Activated CD4-positive, alpha-beta T cell treated with anti-CD3 and anti-CD28 coated beads for 36 hours (primary cell): Measurements from ENCODE around the gene B3GNT4. TPM values are rescaled to one million over a fixed set of nuclear protein-coding genes. Genes with fewer than 3 reads are reported as not detected.
"Not testable (repeated sequence)": the region's sequence is repeated elsewhere in the genome, so short reads cannot be mapped to it uniquely, and the experiment has no call there.

Source experiments
- ATAC-seq: fragments of 200-7000 bp; cut with Tn5 transposase; one replicate; pipeline ENCODE4 v1.10.0; 2021; ENCODE audit warnings: mild to moderate bottlenecking, moderate library complexity
- CTCF ChIA-PET: fragments of 350-600 bp; sonication (Branson Sonifier 250); formaldehyde crosslinking; loops from one replicate; lab custom pipeline; 2021; ENCODE audit warnings: antibody characterized with exemption; lab: Charles Lee
- POLR2A ChIA-PET: fragments of 350-600 bp; sonication (Branson Sonifier 250); formaldehyde crosslinking; loops from one replicate; lab custom pipeline; 2021; ENCODE audit warnings: antibody characterized with exemption, inconsistent platforms; lab: Charles Lee
- DNase-seq: peaks from one replicate; pipeline ENCODE4 v3.0.0-alpha.2; 2020
- H3K27ac Mint-ChIP-seq: one replicate; pipeline ENCODE4 v1.8.0; 2021; ENCODE audit warnings: mixed read lengths
- H3K27me3 Mint-ChIP-seq: one replicate; pipeline ENCODE4 v1.8.0; 2021; ENCODE audit warnings: mixed read lengths
- H3K36me3 Mint-ChIP-seq: one replicate; pipeline ENCODE4 v1.8.0; 2021; ENCODE audit warnings: low read depth, mixed read lengths
- H3K4me1 Mint-ChIP-seq: one replicate; pipeline ENCODE4 v1.8.0; 2021; ENCODE audit warnings: mixed read lengths
- H3K4me3 Mint-ChIP-seq: one replicate; pipeline ENCODE4 v1.8.0; 2021; ENCODE audit warnings: mild to moderate bottlenecking, moderate library complexity, mixed read lengths
- H3K9me3 Mint-ChIP-seq: one replicate; pipeline ENCODE4 v1.8.0; 2021; ENCODE audit warnings: low read depth, mixed read lengths
- intact Hi-C, 2 experiments: fragments of 100-400 bp; cut with DNase I in 1 of 2; cut with micrococcal nuclease in 1 of 2; formaldehyde crosslinking; loops; one replicate each; pipeline versions ENCODE4 v1.14.2 to v1.15.1; 2022 to 2024; cut with DNase I, micrococcal nuclease
- total RNA-seq, 2 experiments: library from RNA; stranded (reverse); gene quantifications; one replicate each; pipeline ENCODE4 v1.2.3, GENCODE V29; 2021

The B3GNT4 gene
- total RNA-seq, 2 experiments from 2014 or later: 2.0 to 2.6 TPM

DNA sequence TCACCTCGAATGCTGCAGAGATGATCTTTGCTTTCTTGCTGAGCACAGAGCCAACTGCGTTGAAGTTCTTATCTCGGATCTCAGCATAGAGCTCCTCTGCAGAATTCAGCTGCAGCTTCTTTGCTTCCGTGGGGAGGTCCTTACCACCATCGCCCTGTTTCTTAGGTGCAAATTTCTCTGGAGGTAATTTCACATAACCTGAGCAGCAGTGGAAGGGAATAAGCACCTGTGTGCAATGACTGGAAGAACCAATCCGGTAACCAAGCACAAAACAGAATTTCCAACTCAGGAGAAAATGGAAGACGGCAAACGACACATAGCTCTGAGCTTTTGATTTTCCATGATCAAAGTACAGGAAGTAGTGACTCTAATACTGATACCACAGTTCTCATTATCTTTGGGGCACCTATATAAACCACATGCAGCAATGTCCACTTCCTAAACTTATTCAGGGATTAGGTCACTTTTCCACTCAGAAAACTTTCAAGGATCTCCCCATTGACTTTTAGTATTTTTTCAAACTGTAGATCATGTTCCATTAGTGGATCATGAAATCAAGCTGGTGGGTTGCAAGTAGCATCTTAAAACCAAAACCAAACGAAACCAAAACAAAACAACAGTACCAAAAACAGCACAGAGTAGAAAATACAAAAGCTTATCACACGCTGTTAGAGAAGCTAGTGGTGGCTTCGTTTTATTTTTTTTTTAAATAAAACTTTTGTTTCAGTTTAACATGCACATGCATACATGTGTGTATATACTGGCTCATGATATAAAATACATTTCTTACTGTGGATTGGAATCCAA lies 41.3 kb downstream of the B3GNT4 start:
- H3K36me3 Mint-ChIP-seq: peaks cover 35% of the 10 kb centered on the region
- peak overlapping the region; percentile 64 for H3K4me3 Mint-ChIP-seq
- DNase-seq: no peak
- intact Hi-C loops: loop anchor here in 1 of 2 experiments (2.0 kb wide), 1 partner anchor 18 kb away; the partner anchor contains the start of gene DIABLO
- no peaks in the 10 kb centered on the region for H3K27me3 Mint-ChIP-seq
- H3K9me3 Mint-ChIP-seq: no peaks in the 10 kb centered on the region
- H3K27ac Mint-ChIP-seq: peak overlapping the region; percentile 92
- CTCF ChIA-PET: interaction anchor here (0.7 to 1.6 kb wide), 8 partner anchors 11 to 327 kb away, joined by 3 to 7 read pairs (median 3); partner anchors contain the start of genes CFAP251 and VPS33A
- H3K4me1 Mint-ChIP-seq: peaks cover 28% of the 10 kb centered on the region
- ATAC-seq: peak; percentile 84
- POLR2A ChIA-PET: interaction anchor here (0.7 to 1.1 kb wide), 4 partner anchors 19 to 84 kb away, joined by 3 to 7 read pairs (median 5); partner anchors contain the start of gene DIABLO

DNA sequence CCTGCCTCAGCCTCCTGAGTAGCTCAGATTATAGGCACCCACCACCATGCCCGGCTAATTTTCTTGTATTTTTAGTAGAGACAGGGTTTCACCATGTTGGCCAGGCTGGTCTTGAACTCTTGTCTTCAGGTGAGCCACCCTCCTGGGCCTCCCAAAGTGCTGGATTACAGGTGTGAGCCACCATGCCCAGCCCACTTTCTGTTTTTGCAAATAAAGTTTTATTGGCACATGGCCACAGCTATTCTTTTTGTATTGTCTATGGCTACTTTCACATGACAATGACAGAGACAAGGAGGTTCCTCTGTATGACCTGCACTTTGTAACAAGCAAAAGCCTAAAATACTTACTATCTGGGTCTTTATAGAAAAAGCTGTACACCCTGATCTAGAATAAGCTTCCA lies 42.0 kb downstream of the B3GNT4 start:
- Mint-ChIP-seq H3K9me3 (no peaks in the 10 kb centered on the region), H3K27ac (peak overlapping the region; percentile 70)
- intact Hi-C loops: loop anchor here in 1 of 2 experiments (2.0 kb wide), 1 partner anchor 19 kb away; the partner anchor contains the start of gene DIABLO

DNA sequence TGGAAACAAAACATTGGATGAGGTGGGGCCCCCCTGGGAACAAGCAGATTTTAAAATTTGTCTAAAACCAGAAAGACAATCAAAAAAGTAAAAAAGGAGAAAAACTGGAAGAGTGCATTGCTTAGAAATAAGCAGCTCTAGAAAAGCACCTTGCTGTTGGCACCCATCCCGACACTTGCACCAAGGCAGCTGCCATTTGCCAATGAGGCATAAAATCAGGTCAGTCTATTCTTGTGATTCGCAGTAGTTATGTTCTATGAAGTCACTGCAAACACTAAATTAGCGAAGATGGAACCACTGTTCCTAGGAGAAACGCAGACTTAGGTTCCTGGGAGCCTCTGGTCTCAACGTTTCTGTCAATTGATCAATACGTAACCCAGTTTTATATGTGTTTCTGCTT lies 46.5 kb downstream of the B3GNT4 start:
- peaks cover 22% of the 10 kb centered on the region for H3K36me3 Mint-ChIP-seq
- H3K9me3 Mint-ChIP-seq: no peaks in the 10 kb centered on the region
- ATAC-seq (no peak), DNase-seq (no peak)
- H3K4me3 Mint-ChIP-seq: no peak overlapping the region
- no peaks in the 10 kb centered on the region for H3K27me3 Mint-ChIP-seq
- POLR2A ChIA-PET: no interaction called here
- CTCF ChIA-PET: interaction anchor here (0.6 kb wide), 1 partner anchor 199 kb away, joined by 3 read pairs; no protein-coding TSS in a partner anchor
- peaks cover 14% of the 10 kb centered on the region for H3K4me1 Mint-ChIP-seq
- intact Hi-C loops: no loop called here
- no peak overlapping the region for H3K27ac Mint-ChIP-seq

More for the DNA sequence above, 42.0 kb downstream of the B3GNT4 start:
- H3K27me3 Mint-ChIP-seq: no peaks in the 10 kb centered on the region
- peaks cover 32% of the 10 kb centered on the region for H3K36me3 Mint-ChIP-seq
- peak overlapping the region; percentile 64 for H3K4me3 Mint-ChIP-seq
- POLR2A ChIA-PET: no interaction called here
- no peak for ATAC-seq
- peaks cover 27% of the 10 kb centered on the region for H3K4me1 Mint-ChIP-seq
- no peak for DNase-seq
- CTCF ChIA-PET: interaction anchor here (0.5 to 1.5 kb wide), 6 partner anchors 20 to 1772 kb away, joined by 3 to 6 read pairs (median 3); partner anchors contain the start of genes DIABLO and VPS33A

DNA sequence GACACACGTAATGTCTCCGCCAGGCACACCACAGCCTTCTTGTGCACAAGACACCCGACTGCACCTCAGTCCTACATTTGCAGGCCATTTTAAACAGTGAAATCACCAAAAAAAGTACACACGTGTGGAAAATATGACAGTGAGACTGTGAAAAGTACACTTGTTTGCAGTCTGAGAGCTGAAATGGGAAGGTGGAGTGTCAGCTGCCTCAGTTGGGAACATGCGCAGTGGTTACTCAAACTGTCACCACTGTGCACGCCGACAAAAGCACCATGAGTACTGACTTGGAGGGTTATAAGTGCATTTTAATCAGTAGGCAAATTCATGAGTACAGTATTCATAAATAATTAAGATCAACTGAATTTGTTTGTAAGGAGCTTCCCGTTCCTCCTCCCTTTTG lies 47.0 kb downstream of the B3GNT4 start:
- H3K27ac Mint-ChIP-seq: no peak overlapping the region
- H3K27me3 Mint-ChIP-seq: no peaks in the 10 kb centered on the region
- H3K36me3 Mint-ChIP-seq: peaks cover 24% of the 10 kb centered on the region
- peaks cover 9% of the 10 kb centered on the region for H3K4me1 Mint-ChIP-seq
- ChIA-PET POLR2A (no interaction called here), CTCF (interaction anchor here (0.6 kb wide), 1 partner anchor 200 kb away, joined by 3 read pairs; no protein-coding TSS in a partner anchor)
- no peak for ATAC-seq
- DNase-seq: no peak
- intact Hi-C loops: no loop called here
- H3K9me3 Mint-ChIP-seq: no peaks in the 10 kb centered on the region
- no peak overlapping the region for H3K4me3 Mint-ChIP-seq

DNA sequence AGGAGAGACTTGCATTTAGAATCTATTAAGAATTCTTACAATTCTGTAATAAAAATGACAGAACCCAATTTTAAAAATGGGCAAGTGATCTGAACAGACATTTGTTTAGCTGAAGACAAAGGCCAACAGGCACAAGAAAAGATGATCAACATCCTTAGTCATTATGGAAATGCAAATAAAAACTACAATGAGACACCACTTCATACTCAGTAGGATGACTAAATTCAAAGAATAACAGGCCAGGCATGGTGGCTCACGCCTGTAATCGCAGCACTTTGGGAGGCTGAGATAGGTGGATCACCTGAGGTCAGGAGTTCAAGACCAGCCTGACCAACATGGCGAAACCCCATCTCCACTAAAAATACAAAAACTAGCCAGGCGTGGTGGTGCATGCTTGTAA lies 55.0 kb downstream of the B3GNT4 start:
- POLR2A ChIA-PET: interaction anchor here (1.0 kb wide), 1 partner anchor 29 kb away, joined by 3 read pairs; no protein-coding TSS in a partner anchor
- DNase-seq, H3K9me3 Mint-ChIP-seq, ATAC-seq, intact Hi-C loops, H3K27me3 Mint-ChIP-seq, H3K4me3 Mint-ChIP-seq: not testable (repeated sequence)
- CTCF ChIA-PET: interaction anchor here (0.6 to 2.1 kb wide), 3 partner anchors 68 to 97 kb away, joined by 3 to 5 read pairs (median 5); no protein-coding TSS in a partner anchor
- peak overlapping the region; percentile 32 for H3K27ac Mint-ChIP-seq
- peaks cover 11% of the 10 kb centered on the region for H3K4me1 Mint-ChIP-seq
- H3K36me3 Mint-ChIP-seq: peaks cover 31% of the 10 kb centered on the region

Other genes with a start within 250 kb of the B3GNT4 start
- gene BCL7A, start 181.8 kb upstream of the B3GNT4 start, total RNA-seq: 1 to 10 TPM; 6.4 to 6.6 TPM
- 10 to 100 TPM; 17.7 to 26.4 TPM for gene MLXIP, start 125.0 kb upstream of the B3GNT4 start, total RNA-seq
- 1 to 10 TPM; 2.1 to 4.0 TPM for gene IL31, start 29.5 kb upstream of the B3GNT4 start, total RNA-seq
- gene LRRC43, start 20.6 kb upstream of the B3GNT4 start, total RNA-seq: under 1 TPM in 1 of 2 experiments, not detected in 1; 0.37 TPM
- gene DIABLO, start 22.3 kb downstream of the B3GNT4 start, total RNA-seq: 10 to 100 TPM; 46.3 to 47.0 TPM
- 10 to 100 TPM; 24.8 to 26.4 TPM for gene VPS33A, start 62.8 kb downstream of the B3GNT4 start, total RNA-seq
- gene CLIP1, start 219.0 kb downstream of the B3GNT4 start, total RNA-seq: 10 to 100 TPM; 53.9 to 58.6 TPM